GM19438 (cell line): ENCODE results near the gene SSRP1.
"Not testable (repeated sequence)": the region's sequence is repeated elsewhere in the genome, so short reads cannot be mapped to it uniquely, and the experiment has no call there.

Experiments used
- ATAC-seq: cut with Tn5 transposase; IDR thresholded peaks from one replicate; pipeline ENCODE4 v1.9.1; 2021; ENCODE audit warnings: low read depth; ENCODE audit not compliant: unreplicated experiment

Gene SSRP1

GRCh38 chr11:57340039-57340615, 4.4 kb upstream of the SSRP1 start:
- ATAC-seq = no peak

GRCh38 chr11:57339328-57339727, 3.6 kb upstream of the SSRP1 start:
- no peak for ATAC-seq

- no peak for ATAC-seq
These were observed 2.5 kb upstream of the SSRP1 start, which contains the start of gene P2RX3 for GRCh38 chr11:57338142-57338541. P2RX3 (plus strand) TSS chr11:57338352; CDS start chr11:57338551, 199 bp downstream.

- not testable (repeated sequence) for ATAC-seq
These were observed 1.2 kb upstream of the SSRP1 start for GRCh38 chr11:57336856-57337255.

- no peak for ATAC-seq
These were observed 497 bp upstream of the SSRP1 start for GRCh38 chr11:57336111-57336666.

- ATAC-seq = peak; percentile 1
These were observed 709 bp downstream of the SSRP1 start for GRCh38 chr11:57335023-57335342.

GRCh38 chr11:57332694-57333440, 2.8 kb downstream of the SSRP1 start:
- ATAC-seq = no peak

GRCh38 chr11:57331720-57332119, 4.0 kb downstream of the SSRP1 start:
- ATAC-seq = no peak

- ATAC-seq = no peak
These were observed 5.7 kb downstream of the SSRP1 start for GRCh38 chr11:57330029-57330428.

GRCh38 chr11:57327721-57328120, 8.0 kb downstream of the SSRP1 start:
- no peak for ATAC-seq

GRCh38 chr11:57325735-57326048, 10.0 kb downstream of the SSRP1 start:
- ATAC-seq = peak; percentile 0

- peak; percentile 85 for ATAC-seq
These were observed 10.6 kb downstream of the SSRP1 start, which contains the start of gene TNKS1BP1 for GRCh38 chr11:57324886-57325734. TNKS1BP1 (minus strand) TSS chr11:57324952; CDS start chr11:57321885, 3,067 bp downstream.

GRCh38 chr11:57324154-57324885, 11.4 kb downstream of the SSRP1 start:
- ATAC-seq = no peak

GRCh38 chr11:57323855-57324153, 11.9 kb downstream of the SSRP1 start:
- ATAC-seq = no peak

GRCh38 chr11:57323167-57323854, 12.4 kb downstream of the SSRP1 start:
- no peak for ATAC-seq

GRCh38 chr11:57322256-57323166, 13.2 kb downstream of the SSRP1 start:
- no peak for ATAC-seq

GRCh38 chr11:57321388-57322255, 14.1 kb downstream of the SSRP1 start:
- ATAC-seq = no peak

GRCh38 chr11:57320719-57321387, 14.8 kb downstream of the SSRP1 start:
- ATAC-seq = no peak
